HepG2 (cell line): ENCODE results near the gene GP1BA. TPM values are rescaled to one million over a fixed set of nuclear protein-coding genes. Genes with fewer than 3 reads are reported as not detected.

Experiments
- ATAC-seq: fragments of 200-7000 bp; cut with Tn5 transposase; 3 replicates; pipeline ENCODE4 v1.9.1; 2020; ENCODE audit warnings: mild to moderate bottlenecking, moderate library complexity
- BruUV-seq: library from RNA; stranded (reverse); fragments of 400-500 nt; replicated peaks from 2 replicates; lab custom pipeline; 2021; lab: Mats Ljungman, UMichigan
- CTCF ChIA-PET: fragments of 300-600 bp; formaldehyde crosslinking; extraction: SDS; loops from one replicate; lab custom pipeline; 2021; ENCODE audit warnings: low total read pairs, inconsistent platforms, low intra/inter-chr PET ratio; lab: Yijun Ruan, JAX
- POLR2A ChIA-PET: fragments of 350-600 bp; sonication (Branson Sonifier 250); formaldehyde crosslinking; loops from one replicate; lab custom pipeline; 2020; ENCODE audit warnings: antibody characterized with exemption, inconsistent platforms; lab: Yijun Ruan, JAX
- DNase-seq: peaks from one replicate; pipeline ENCODE4 v3.0.0-alpha.2; 2015; ENCODE audit warnings: low spot score
- FAIRE-seq: peaks from 3 replicates; lab custom pipeline; 2011; peaks lifted over from hg19 to GRCh38; lab: Jason Lieb, UNC
- H2AFZ ChIP-seq: one replicate; pipeline ENCODE4 v1.6.1; 2011; ENCODE audit warnings: low read length, inconsistent platforms
- H3K27ac ChIP-seq: fragments of 300-600 bp; 3 replicates; pipeline ENCODE4 v1.8.0; 2011; ENCODE audit warnings: mixed run types, mild to moderate bottlenecking, mixed read lengths, low read length, inconsistent platforms; ENCODE audit not compliant: insufficient read depth; ENCODE audit errors: extremely low read length
- H3K27me3 ChIP-seq, 2 experiments: fragments of 200-600 bp in 1 of 2; 2 replicates in 1 of 2; 3 replicates in 1 of 2; pipeline versions ENCODE4 v1.6.0 to v1.8.0; 2011; ENCODE audit warnings: low read length in 2 of 2, mild to moderate bottlenecking in 2 of 2, moderate library complexity in 2 of 2, inconsistent platforms in 1 of 2; ENCODE audit not compliant: insufficient read depth in 2 of 2, control insufficient read depth in 1 of 2
- H3K36me3 ChIP-seq, 2 experiments: fragments of 200-600 bp in 1 of 2; replicated peaks in 1 of 2; 2 replicates in 1 of 2; 3 replicates in 1 of 2; pipeline versions ENCODE4 v1.5.1 to v1.8.0; 2011; ENCODE audit warnings: low read length in 2 of 2, inconsistent platforms in 1 of 2; ENCODE audit not compliant: insufficient read depth in 2 of 2, control insufficient read depth in 1 of 2
- H3K4me1 ChIP-seq: 2 replicates; pipeline ENCODE4 v1.5.1; 2012; ENCODE audit warnings: low read length, inconsistent platforms; ENCODE audit not compliant: insufficient read depth
- H3K4me2 ChIP-seq: 2 replicates; pipeline ENCODE4 v1.6.0; 2011; ENCODE audit warnings: low read depth, low read length, inconsistent platforms
- H3K4me3 ChIP-seq, 3 experiments: fragments of 200-600 bp in 1 of 3; sonication (generic), shearing (Covaris generic) in 1 of 3; replicated peaks in 1 of 3; 2 replicates each; pipeline ENCODE4 v1.5.1; 2011 to 2016; ENCODE audit warnings: low read length in 3 of 3, inconsistent platforms in 2 of 3, low read depth in 2 of 3, mild to moderate bottlenecking in 2 of 3, control low read depth in 1 of 3, mixed read lengths in 1 of 3; ENCODE audit not compliant: insufficient read depth in 1 of 3
- H3K79me2 ChIP-seq: one replicate; pipeline ENCODE4 v1.6.1; 2011; ENCODE audit warnings: low read length, inconsistent platforms; ENCODE audit not compliant: insufficient read depth
- H3K9ac ChIP-seq: 2 replicates; pipeline ENCODE4 v1.6.0; 2011; ENCODE audit warnings: mild to moderate bottlenecking, low read depth, low read length, inconsistent platforms; ENCODE audit not compliant: insufficient read depth
- H3K9me3 ChIP-seq: 2 replicates; pipeline ENCODE4 v1.5.1; 2012; ENCODE audit warnings: mild to moderate bottlenecking, low read length
- H4K20me1 ChIP-seq: 2 replicates; pipeline ENCODE4 v1.6.0; 2011; ENCODE audit warnings: inconsistent platforms, mild to moderate bottlenecking, low read length, moderate library complexity; ENCODE audit not compliant: insufficient read depth
- NFYC ChIP-seq: IDR thresholded peaks from 2 replicates; pipeline ENCODE4 v1.6.1; 2016; ENCODE audit warnings: missing genetic modification reagents, missing compliant biosample characterization
- ZNF431 ChIP-seq: sonication (generic); formaldehyde crosslinking; IDR thresholded peaks from 2 replicates; pipeline ENCODE4 v1.9.0; 2022; ENCODE audit warnings: missing genetic modification reagents, low read depth, mild to moderate bottlenecking, borderline replicate concordance
- WGBS: methylation state at CpG from one replicate; pipeline ENCODE4 v1.1.6; 2017; ENCODE audit warnings: low lambda C conversion rate; 5-methylcytosine and 5-hydroxymethylcytosine counted together
- in situ Hi-C: cut with HindIII; loops from 2 replicates; pipeline ENCODE4 v1.10.0; 2017; ENCODE audit warnings: low pct_unique_long_range_greater_than_20kb; ENCODE audit not compliant: extremely low pct_ligation_motif_present
- intact Hi-C: fragments of 100-400 bp; cut with micrococcal nuclease; formaldehyde crosslinking; loops from one replicate; pipeline ENCODE4 v1.10.0; 2022; ENCODE audit not compliant: unreplicated experiment
- polyA plus RNA-seq, 8 experiments: library from polyadenylated mRNA; depleted of rRNA in 3 of 8; stranded (reverse) in 7 of 8; unstranded in 1 of 8; fragments of >200 nt; fragmentation: Illumina TruSeq in 4 of 8; extraction: Trizol in 4 of 8; gene quantifications; 2 replicates each; pipeline versions ENCODE4 v1.2.1 to v1.2.3, GENCODE V29; 2011 to 2016; ENCODE audit warnings: low read depth in 4 of 8, missing spikeins in 1 of 8, mixed read lengths in 1 of 8; ENCODE audit not compliant: insufficient read depth in 1 of 8
- total RNA-seq, 5 experiments: library from RNA; depleted of rRNA; stranded (reverse); fragments of >200 nt; fragmentation: Illumina TruSeq; extraction: Trizol; gene quantifications; 2 replicates each; pipeline ENCODE4 v1.2.3, GENCODE V29; 2016; ENCODE audit warnings: low read depth in 1 of 5
- TF ChIP-seq, protein P1 (sequence below): sonication (generic); formaldehyde crosslinking; conservative IDR thresholded peaks from 2 replicates; pipeline ENCODE4 v1.8.1; 2023; ENCODE audit warnings: missing genetic modification reagents
- TF ChIP-seq, protein P2 (sequence below): sonication (generic); formaldehyde crosslinking; IDR thresholded peaks from 2 replicates; pipeline ENCODE4 v1.8.1; 2023; ENCODE audit warnings: missing genetic modification reagents, inconsistent platforms, borderline replicate concordance

Gene GP1BA
- total and polyA plus RNA-seq, 2 of the 13 experiments (the other 11 are each of a cell fraction or from before 2014, with no cell fraction given): not detected

DNA sequence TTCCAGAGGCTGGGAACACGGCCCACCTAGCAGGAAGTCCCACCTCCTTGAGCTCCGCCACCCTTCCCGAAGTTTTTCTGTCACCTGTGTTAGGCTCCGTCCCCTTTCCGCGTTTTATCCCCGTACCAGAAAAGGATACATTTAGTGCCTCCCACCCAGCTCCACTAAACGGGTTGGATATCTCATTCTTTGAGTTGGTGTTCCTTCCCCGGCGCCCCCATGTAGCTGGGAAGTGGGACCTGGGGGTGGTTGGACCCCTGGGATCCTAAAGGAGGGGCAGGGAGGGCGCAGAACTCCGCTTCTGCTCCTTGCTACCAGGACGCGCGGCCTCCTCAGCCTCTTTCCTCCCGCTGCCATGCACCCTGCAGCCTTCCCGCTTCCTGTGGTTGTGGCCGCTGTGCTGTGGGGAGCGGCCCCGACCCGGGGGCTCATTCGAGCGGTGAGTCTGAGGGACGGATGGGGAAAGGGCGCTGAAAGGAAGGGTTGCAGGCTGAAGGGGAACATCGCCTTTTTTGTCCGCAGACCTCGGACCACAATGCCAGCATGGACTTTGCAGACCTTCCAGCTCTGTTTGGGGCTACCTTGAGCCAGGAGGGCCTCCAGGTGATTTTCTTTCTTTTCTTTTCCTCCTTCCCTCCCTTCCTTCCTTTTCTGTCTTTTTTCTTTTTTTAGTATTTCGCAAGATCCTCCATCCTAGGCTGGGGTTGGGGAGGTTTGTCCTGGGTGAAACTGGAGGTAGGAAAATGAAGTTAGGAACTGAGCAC is 8.7 kb downstream of the GP1BA start (continued):
- TF ChIP-seq, protein P1, sequence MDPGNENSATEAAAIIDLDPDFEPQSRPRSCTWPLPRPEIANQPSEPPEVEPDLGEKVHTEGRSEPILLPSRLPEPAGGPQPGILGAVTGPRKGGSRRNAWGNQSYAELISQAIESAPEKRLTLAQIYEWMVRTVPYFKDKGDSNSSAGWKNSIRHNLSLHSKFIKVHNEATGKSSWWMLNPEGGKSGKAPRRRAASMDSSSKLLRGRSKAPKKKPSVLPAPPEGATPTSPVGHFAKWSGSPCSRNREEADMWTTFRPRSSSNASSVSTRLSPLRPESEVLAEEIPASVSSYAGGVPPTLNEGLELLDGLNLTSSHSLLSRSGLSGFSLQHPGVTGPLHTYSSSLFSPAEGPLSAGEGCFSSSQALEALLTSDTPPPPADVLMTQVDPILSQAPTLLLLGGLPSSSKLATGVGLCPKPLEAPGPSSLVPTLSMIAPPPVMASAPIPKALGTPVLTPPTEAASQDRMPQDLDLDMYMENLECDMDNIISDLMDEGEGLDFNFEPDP: no peak
- no peak for TF ChIP-seq NFYC (CRISPR knock-in tag)

DNA sequence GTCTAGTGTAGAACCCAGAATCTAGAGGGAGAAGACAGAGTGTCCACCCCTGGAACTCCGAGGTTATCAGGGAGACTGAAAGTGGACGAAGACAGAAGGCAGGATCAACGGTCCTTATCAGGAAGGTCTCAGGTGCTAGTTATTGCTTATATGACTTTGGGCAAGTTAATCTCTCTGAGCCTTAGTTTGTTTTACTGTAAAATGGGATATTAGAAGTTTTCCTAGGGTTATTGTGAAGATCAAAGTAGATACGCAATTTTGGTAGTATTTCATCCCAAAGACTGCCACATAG is 9.2 kb downstream of the GP1BA start:
- H4K20me1 ChIP-seq: peaks cover 19% of the 10 kb centered on the region
- intact Hi-C loops: no loop called here
- POLR2A ChIA-PET: interaction anchor here (3.2 to 3.9 kb wide), 3 partner anchors 8 to 32 kb away, joined by 58 to 201 read pairs (median 101); partner anchors contain the start of genes ENO3, PFN1 and SPAG7
- ATAC-seq: no peak
- peak overlapping the region; percentile 91 to 97 (median 93) for H3K4me3 ChIP-seq
- peak overlapping the region; percentile 98 for H3K4me2 ChIP-seq
- peaks cover 58% of the 10 kb centered on the region for H3K79me2 ChIP-seq
- TF ChIP-seq, protein P2, sequence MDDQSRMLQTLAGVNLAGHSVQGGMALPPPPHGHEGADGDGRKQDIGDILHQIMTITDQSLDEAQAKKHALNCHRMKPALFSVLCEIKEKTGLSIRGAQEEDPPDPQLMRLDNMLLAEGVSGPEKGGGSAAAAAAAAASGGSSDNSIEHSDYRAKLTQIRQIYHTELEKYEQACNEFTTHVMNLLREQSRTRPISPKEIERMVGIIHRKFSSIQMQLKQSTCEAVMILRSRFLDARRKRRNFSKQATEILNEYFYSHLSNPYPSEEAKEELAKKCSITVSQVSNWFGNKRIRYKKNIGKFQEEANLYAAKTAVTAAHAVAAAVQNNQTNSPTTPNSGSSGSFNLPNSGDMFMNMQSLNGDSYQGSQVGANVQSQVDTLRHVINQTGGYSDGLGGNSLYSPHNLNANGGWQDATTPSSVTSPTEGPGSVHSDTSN (CRISPR knock-in tag): no peak
- TF ChIP-seq ZNF431 (CRISPR knock-in tag): 0 out of 2 replicates have a peak, but pooled peaks have one; percentile 58
- TF ChIP-seq, all 625 proteins: peak for 1
- 29% methylated on average over 4 of the region's 4 CpGs for WGBS
- in situ Hi-C loops: no loop called here
- BruUV-seq: no TSS peak
- peaks cover 15 to 44% of the 10 kb centered on the region in 2 experiments for H3K36me3 ChIP-seq
- no peaks in the 10 kb centered on the region; a peak in 1 of 5 replicates for H3K27me3 ChIP-seq
- H2AFZ ChIP-seq: no peak overlapping the region
- peaks cover 43% of the 10 kb centered on the region for H3K4me1 ChIP-seq
- H3K9ac ChIP-seq: peak overlapping the region; percentile 95
- FAIRE-seq (no peak), DNase-seq (no peak)
- CTCF ChIA-PET: interaction anchor here (0.9 kb wide), 1 partner anchor 33 kb away, joined by 3 read pairs; no protein-coding TSS in a partner anchor
- no peaks in the 10 kb centered on the region for H3K9me3 ChIP-seq
- peak overlapping the region; percentile 96 for H3K27ac ChIP-seq
